ENCODE measurements around the gene PADI3. TPM values are rescaled to one million over a fixed set of nuclear protein-coding genes. Genes with fewer than 3 reads are reported as not detected.
A peak's percentile ranks its signal among the peaks of the same experiment; 100 is the strongest.

PADI3 gene
- total and polyA plus RNA-seq, 2 donors (not counting 1 experiment from before 2014, with no cell fraction given) = not detected

DNA sequence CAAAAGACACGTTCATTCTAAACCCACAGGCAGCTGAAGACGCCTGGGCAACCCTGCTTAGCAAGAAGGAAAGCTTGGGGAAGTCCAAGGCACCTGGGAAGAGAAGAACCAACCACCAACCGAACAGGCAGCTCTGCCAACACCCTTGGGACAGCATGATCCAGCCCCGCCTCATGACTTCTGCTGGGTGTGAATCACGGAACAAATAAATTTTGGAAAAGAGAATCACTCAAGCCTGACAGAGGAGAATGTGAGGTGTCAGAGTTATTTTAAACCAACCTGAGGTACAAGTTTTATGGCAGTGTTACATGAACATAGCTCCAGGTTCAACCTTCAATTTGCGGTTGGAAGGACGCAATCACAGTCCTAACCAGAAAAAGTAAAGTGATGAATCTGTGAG lies 49.1 kb downstream of the PADI3 start:
- H3K4me2 ChIP-seq (ENCODE audit: extremely low read depth, insufficient read depth, low read length) = no peak overlapping the region
- no peaks in the 10 kb centered on the region for H3K4me1 ChIP-seq (ENCODE audit: control insufficient read depth, extremely low read depth, insufficient read depth, low read length)
- no peaks in the 10 kb centered on the region for H4K20me1 ChIP-seq (ENCODE audit: control insufficient read depth, extremely low read depth, insufficient read depth, low read length)
- no peaks in the 10 kb centered on the region for H3K36me3 ChIP-seq (ENCODE audit: control insufficient read depth, insufficient read depth, low read length)
- no peak overlapping the region for H3K9ac ChIP-seq (ENCODE audit: insufficient read depth, low read length)
- no peak overlapping the region for H2AFZ ChIP-seq (ENCODE audit: low read length)
- no peak overlapping the region for H3K27ac ChIP-seq (ENCODE audit: insufficient read depth, low read length)
- no peaks in the 10 kb centered on the region for H3K79me2 ChIP-seq (ENCODE audit: control insufficient read depth, insufficient read depth, low read length)
- no peaks in the 10 kb centered on the region for H3K9me3 ChIP-seq (ENCODE audit: control insufficient read depth, insufficient read depth, low read depth, low read length)
- TF ChIP-seq, protein P1, sequence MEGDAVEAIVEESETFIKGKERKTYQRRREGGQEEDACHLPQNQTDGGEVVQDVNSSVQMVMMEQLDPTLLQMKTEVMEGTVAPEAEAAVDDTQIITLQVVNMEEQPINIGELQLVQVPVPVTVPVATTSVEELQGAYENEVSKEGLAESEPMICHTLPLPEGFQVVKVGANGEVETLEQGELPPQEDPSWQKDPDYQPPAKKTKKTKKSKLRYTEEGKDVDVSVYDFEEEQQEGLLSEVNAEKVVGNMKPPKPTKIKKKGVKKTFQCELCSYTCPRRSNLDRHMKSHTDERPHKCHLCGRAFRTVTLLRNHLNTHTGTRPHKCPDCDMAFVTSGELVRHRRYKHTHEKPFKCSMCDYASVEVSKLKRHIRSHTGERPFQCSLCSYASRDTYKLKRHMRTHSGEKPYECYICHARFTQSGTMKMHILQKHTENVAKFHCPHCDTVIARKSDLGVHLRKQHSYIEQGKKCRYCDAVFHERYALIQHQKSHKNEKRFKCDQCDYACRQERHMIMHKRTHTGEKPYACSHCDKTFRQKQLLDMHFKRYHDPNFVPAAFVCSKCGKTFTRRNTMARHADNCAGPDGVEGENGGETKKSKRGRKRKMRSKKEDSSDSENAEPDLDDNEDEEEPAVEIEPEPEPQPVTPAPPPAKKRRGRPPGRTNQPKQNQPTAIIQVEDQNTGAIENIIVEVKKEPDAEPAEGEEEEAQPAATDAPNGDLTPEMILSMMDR (conservative IDR thresholded peaks at IDR 0.05 in 1 of 2, IDR thresholded peaks at IDR 0.05 in 1 of 2; ENCODE audit: low read depth in 1 of 2, low read length in 2 of 2) = no peak
- TF ChIP-seq EZH2 (IDR thresholded peaks at IDR 0.05; ENCODE audit: low read length, missing control alignments) = no peak
- H3K27me3 ChIP-seq (ENCODE audit: control insufficient read depth, insufficient read depth, low read length) = no peaks in the 10 kb centered on the region
- no peak overlapping the region for H3K4me3 ChIP-seq (replicated peaks in 1 of 4; ENCODE audit: control extremely low read depth in 1 of 4, insufficient read depth in 1 of 4, low read depth in 3 of 4, low read length in 4 of 4)
- DNase-seq (ENCODE audit: low read depth in 2 of 2) = no peak

GRCh38 chr1:17301767-17302166 lies 52.9 kb downstream of the PADI3 start:
- no peak overlapping the region for H3K4me2 ChIP-seq (ENCODE audit: extremely low read depth, insufficient read depth, low read length)

DNA sequence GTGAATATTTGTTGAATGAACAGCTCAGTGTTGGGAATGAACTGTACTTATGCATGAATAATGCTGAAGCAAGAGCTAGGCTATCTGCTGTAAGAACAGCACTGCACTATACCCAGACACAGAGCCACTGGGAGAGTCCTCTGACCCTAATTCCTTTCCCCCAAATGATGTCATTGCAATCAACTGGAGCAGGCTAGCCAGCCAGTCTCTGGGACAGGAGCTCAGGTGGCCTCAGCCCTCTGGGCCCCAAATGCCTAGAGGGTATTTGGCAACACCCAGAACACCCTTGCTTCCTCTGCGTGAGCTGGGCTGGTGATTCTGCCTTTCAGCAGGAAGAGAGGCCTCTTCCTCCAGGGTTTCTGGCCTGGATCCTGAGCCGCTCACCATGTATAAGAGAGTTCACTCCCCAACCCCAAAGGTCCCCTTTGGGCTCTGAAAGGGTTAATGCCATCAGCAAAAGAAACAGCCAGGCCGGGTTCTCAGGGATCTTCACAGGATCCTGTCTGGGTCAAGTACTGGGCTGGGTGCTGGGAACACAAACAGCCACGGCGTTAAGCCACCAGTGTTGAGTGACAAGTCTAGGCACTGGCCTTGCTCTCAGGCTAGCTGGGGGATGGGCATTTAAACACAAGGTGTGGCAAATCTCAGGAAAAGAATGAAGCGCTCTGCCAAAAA lies 55.4 kb downstream of the PADI3 start:
- peak in 1 of 2 donors; percentile 7 for DNase-seq (ENCODE audit: low read depth in 2 of 2)
- no peaks in the 10 kb centered on the region for H4K20me1 ChIP-seq (ENCODE audit: control insufficient read depth, extremely low read depth, insufficient read depth, low read length)
- no peaks in the 10 kb centered on the region for H3K36me3 ChIP-seq (ENCODE audit: control insufficient read depth, insufficient read depth, low read length)
- H2AFZ ChIP-seq (ENCODE audit: low read length) = no peak overlapping the region
- no peaks in the 10 kb centered on the region for H3K79me2 ChIP-seq (ENCODE audit: control insufficient read depth, insufficient read depth, low read length)
- H3K27me3 ChIP-seq (ENCODE audit: control insufficient read depth, insufficient read depth, low read length) = no peaks in the 10 kb centered on the region
- no peak overlapping the region for H3K4me3 ChIP-seq (replicated peaks in 1 of 4; ENCODE audit: control extremely low read depth in 1 of 4, insufficient read depth in 1 of 4, low read depth in 3 of 4, low read length in 4 of 4)
- H3K9ac ChIP-seq (ENCODE audit: insufficient read depth, low read length) = no peak overlapping the region
- no peaks in the 10 kb centered on the region for H3K9me3 ChIP-seq (ENCODE audit: control insufficient read depth, insufficient read depth, low read depth, low read length)
- TF ChIP-seq EZH2 (IDR thresholded peaks at IDR 0.05; ENCODE audit: low read length, missing control alignments) = no peak
- TF ChIP-seq, protein P1 (conservative IDR thresholded peaks at IDR 0.05 in 1 of 2, IDR thresholded peaks at IDR 0.05 in 1 of 2; ENCODE audit: low read depth in 1 of 2, low read length in 2 of 2) = no peak
- H3K4me2 ChIP-seq (ENCODE audit: extremely low read depth, insufficient read depth, low read length) = no peak overlapping the region
- H3K27ac ChIP-seq (ENCODE audit: insufficient read depth, low read length) = no peak overlapping the region
- no peaks in the 10 kb centered on the region for H3K4me1 ChIP-seq (ENCODE audit: control insufficient read depth, extremely low read depth, insufficient read depth, low read length)

More at GRCh38 chr1:17301767-17302166, 52.9 kb downstream of the PADI3 start:
- Histone ChIP-seq H3K36me3 (ENCODE audit: control insufficient read depth, insufficient read depth, low read length) (no peaks in the 10 kb centered on the region), H3K4me1 (ENCODE audit: control insufficient read depth, extremely low read depth, insufficient read depth, low read length) (no peaks in the 10 kb centered on the region), H3K79me2 (ENCODE audit: control insufficient read depth, insufficient read depth, low read length) (no peaks in the 10 kb centered on the region), H3K9ac (ENCODE audit: insufficient read depth, low read length) (no peak overlapping the region), H2AFZ (ENCODE audit: low read length) (no peak overlapping the region), H4K20me1 (ENCODE audit: control insufficient read depth, extremely low read depth, insufficient read depth, low read length) (no peaks in the 10 kb centered on the region), H3K27ac (ENCODE audit: insufficient read depth, low read length) (no peak overlapping the region), H3K9me3 (ENCODE audit: control insufficient read depth, insufficient read depth, low read depth, low read length) (no peaks in the 10 kb centered on the region), H3K27me3 (ENCODE audit: control insufficient read depth, insufficient read depth, low read length) (no peaks in the 10 kb centered on the region), H3K4me3 (replicated peaks in 1 of 4; ENCODE audit: control extremely low read depth in 1 of 4, insufficient read depth in 1 of 4, low read depth in 3 of 4, low read length in 4 of 4) (no peak overlapping the region)
- no peak for TF ChIP-seq EZH2 (IDR thresholded peaks at IDR 0.05; ENCODE audit: low read length, missing control alignments)
- TF ChIP-seq, protein P1 (conservative IDR thresholded peaks at IDR 0.05 in 1 of 2, IDR thresholded peaks at IDR 0.05 in 1 of 2; ENCODE audit: low read depth in 1 of 2, low read length in 2 of 2) = no peak
- no peak for DNase-seq (ENCODE audit: low read depth in 2 of 2)
